ENCODE results near the gene SPAG16.
A peak's percentile ranks its signal among the peaks of the same experiment; 100 is the strongest.

The SPAG16 gene

GRCh38 chr2:213241817-213242216 lies 42.4 kb upstream of the SPAG16 start:
- no peak overlapping the region for H3K4me3 ChIP-seq (ENCODE audit: low read length)
- no peak for TF ChIP-seq CTCF (conservative IDR thresholded peaks at IDR 0.05; ENCODE audit: low read length)
- no peak for DNase-seq (ENCODE audit: low read depth)

GRCh38 chr2:213242653-213243052 lies 41.6 kb upstream of the SPAG16 start:
- TF ChIP-seq CTCF (conservative IDR thresholded peaks at IDR 0.05; ENCODE audit: low read length), result no peak
- no peak overlapping the region for H3K4me3 ChIP-seq (ENCODE audit: low read length)

DNA sequence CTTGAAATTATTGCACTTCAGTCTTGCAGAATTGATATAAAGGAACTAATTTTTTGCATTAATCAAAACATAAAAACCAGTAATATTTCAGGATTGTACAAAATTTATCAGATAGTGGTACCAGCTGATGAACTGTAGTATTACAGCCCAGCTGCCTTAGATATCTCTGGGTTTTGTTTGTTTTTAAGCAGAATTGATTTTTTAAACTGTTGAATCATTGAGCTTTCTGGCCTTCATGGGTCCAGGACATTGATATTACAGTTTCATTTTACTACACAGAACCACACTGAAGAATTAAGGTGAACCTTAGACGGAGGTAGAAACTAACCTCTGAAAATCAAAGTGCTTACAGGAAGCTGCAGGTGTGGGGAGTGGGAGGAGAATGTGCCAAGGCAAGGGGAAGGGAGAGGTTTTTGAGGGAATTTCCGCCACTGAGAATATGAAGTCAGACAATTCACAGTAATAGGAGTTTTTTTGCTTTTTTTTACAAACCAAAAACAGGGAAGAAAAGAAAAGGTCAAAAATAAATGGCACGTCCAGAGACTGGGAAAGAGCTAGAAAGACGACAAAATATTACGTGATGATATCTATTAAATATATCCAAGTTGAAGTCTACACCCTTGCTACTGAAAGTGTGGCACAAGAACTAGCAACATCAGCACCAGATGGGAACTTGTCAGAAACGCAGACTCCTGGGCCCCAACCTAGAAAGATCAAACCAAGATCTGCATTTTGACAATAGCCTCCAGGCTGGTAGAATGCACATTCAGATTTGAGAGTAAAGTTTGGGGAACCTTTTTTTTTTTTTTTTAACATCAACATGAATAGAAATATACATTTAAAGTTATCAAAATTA lies 40.8 kb upstream of the SPAG16 start:
- no peak for DNase-seq (ENCODE audit: low read depth)
- no peak for TF ChIP-seq CTCF (conservative IDR thresholded peaks at IDR 0.05; ENCODE audit: low read length)
- H3K4me3 ChIP-seq (ENCODE audit: low read length), result no peak overlapping the region

More at GRCh38 chr2:213242653-213243052, 41.6 kb upstream of the SPAG16 start:
- DNase-seq (ENCODE audit: low read depth), result no peak

DNA sequence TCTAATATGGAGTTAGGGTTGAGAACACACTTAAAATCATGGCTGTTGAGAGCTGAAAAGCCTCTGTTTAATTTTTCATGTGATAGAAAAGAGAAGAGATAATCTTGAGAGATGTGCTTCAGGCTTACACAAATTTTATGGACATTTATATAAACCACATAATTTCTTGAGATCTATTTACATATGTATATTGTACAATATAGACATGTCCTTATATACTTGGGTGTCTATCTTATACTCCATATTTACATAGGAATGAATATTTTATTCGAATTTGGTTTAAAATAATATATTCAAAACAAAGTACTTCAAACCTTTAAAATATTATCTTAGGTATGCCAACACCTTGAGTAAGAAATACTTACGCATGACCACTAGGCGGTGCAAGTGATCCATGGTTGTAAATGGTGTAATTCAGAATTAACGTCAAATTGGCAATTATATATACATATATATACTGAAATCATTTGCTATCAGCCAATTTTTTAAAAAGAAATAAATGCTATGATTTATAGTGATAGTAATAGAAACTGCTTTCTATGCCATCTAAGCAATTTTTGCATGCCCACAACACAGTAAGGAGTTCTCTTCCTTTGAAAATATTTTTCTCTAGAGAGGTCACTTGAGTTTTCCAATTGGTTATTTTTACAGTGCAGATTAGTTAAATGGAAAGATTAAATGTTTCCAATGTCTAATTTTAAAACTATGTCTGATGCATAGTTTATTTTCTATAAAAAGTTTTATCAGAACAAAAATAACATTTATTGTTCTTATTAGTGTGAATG lies 37.6 kb upstream of the SPAG16 start:
- peak; percentile 90 for TF ChIP-seq CTCF (conservative IDR thresholded peaks at IDR 0.05; ENCODE audit: low read length)
- DNase-seq (ENCODE audit: low read depth), result peak; percentile 58
- no peak overlapping the region for H3K4me3 ChIP-seq (ENCODE audit: low read length)

GRCh38 chr2:213247566-213247965 lies 36.7 kb upstream of the SPAG16 start:
- TF ChIP-seq CTCF (conservative IDR thresholded peaks at IDR 0.05; ENCODE audit: low read length), result no peak
- peak; percentile 13 for DNase-seq (ENCODE audit: low read depth)
- no peak overlapping the region for H3K4me3 ChIP-seq (ENCODE audit: low read length)

DNA sequence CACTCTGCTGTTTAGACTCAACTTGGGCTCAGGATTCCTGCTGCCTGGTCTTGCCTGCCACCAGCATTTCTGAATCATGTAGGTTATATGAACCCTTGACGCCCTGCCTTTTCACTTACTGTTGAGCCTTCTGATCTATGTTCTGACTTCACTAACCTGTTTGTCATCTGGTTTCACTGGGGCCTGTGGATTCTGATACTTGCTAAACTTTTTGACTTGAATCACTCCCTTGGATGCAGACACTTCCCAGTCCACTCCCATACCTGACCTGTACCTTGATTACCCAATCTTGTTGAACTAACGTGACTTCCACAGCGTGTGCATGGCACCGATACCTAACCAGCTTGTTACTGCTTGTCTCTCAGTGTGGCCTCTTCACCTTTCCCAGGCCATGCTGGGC lies 35.6 kb upstream of the SPAG16 start:
- TF ChIP-seq CTCF (conservative IDR thresholded peaks at IDR 0.05; ENCODE audit: low read length), result no peak
- H3K4me3 ChIP-seq (ENCODE audit: low read length), result no peak overlapping the region
- no peak for DNase-seq (ENCODE audit: low read depth)

All from AG10803 (cell line).